Gastrocnemius medialis (tissue), 4 donors: ENCODE results near the gene PPP1R27. TPM values are rescaled to one million over a fixed set of nuclear protein-coding genes. Genes with fewer than 3 reads are reported as not detected.

Experiments
- ATAC-seq, 2 donors: fragments of 150-250 bp; one replicate each; pipeline ENCODE4 v1.9.1; 2016
- DNase-seq, 2 donors: peaks; one replicate each; pipeline ENCODE4 v3.0.0-alpha.2; 2019
- H3K27ac ChIP-seq, 4 donors: fragments of 200-600 bp; sonication (generic); 1 replicate in 1 of 4; 2 replicates in 3 of 4; pipeline ENCODE4 v1.5.1; 2016 to 2018; ENCODE audit warnings: mild to moderate bottlenecking in 2 of 4, moderate library complexity in 1 of 4
- H3K27me3 ChIP-seq, 3 donors: fragments of 200-600 bp; sonication (generic) in 2 of 3; 1 replicate in 1 of 3; 2 replicates in 2 of 3; pipeline versions ENCODE4 v1.5.1 to v1.6.0; 2016 to 2019; ENCODE audit warnings: mild to moderate bottlenecking in 1 of 3, moderate library complexity in 1 of 3
- H3K36me3 ChIP-seq, 2 donors: fragments of 200-600 bp; sonication (generic) in 1 of 2; one replicate each; pipeline ENCODE4 v1.5.1; 2017 to 2018
- H3K4me1 ChIP-seq, 2 donors: fragments of 200-600 bp; sonication (generic) in 1 of 2; one replicate each; pipeline ENCODE4 v1.5.1; 2016 to 2017; ENCODE audit warnings: mild to moderate bottlenecking in 2 of 2
- H3K4me3 ChIP-seq, 4 donors: fragments of 200-600 bp; sonication (generic) in 3 of 4; 1 replicate in 1 of 4; 2 replicates in 3 of 4; pipeline ENCODE4 v1.5.1; 2016 to 2019; ENCODE audit warnings: mild to moderate bottlenecking in 2 of 4
- H3K9me3 ChIP-seq, 3 donors: fragments of 200-600 bp; sonication (generic) in 2 of 3; 1 replicate in 1 of 3; 2 replicates in 2 of 3; pipeline ENCODE4 v1.5.1; 2016 to 2019
- POLR2A ChIP-seq, 2 donors: fragments of 450-650 bp; IDR thresholded peaks; one replicate each; pipeline ENCODE4 v1.6.1; 2017; ENCODE audit warnings: antibody characterized with exemption in 2 of 2, mild to moderate bottlenecking in 2 of 2, moderate library complexity in 2 of 2
- in situ Hi-C, 4 donors: fragments of 200-750 bp; cut with MboI; loops; one replicate each; pipeline versions ENCODE4 v1.15.0 to v1.8.0; 2017; ENCODE audit warnings: low sequenced_read_pairs in 4 of 4
- intact Hi-C: fragments of 100-400 bp; cut with DNase I; formaldehyde crosslinking; loops from one replicate; pipeline ENCODE4 v1.15.1; 2023; ENCODE audit warnings: low total_unique reads
- total RNA-seq, 4 donors: library from RNA; depleted of rRNA; stranded (reverse); fragments of >200 nt; gene quantifications; one replicate each; pipeline versions ENCODE4 v1.1.0 to v1.2.3, GENCODE V29; 2016
- TF ChIP-seq, protein P1 (sequence below), 5 experiments: fragments of 450-650 bp in 3 of 5; fragments of 200-600 bp in 2 of 5; sonication (generic) in 2 of 5; IDR thresholded peaks in 4 of 5; conservative IDR thresholded peaks in 1 of 5; 1 replicate in 4 of 5; 2 replicates in 1 of 5; pipeline ENCODE4 v1.5.1; 2016 to 2019; ENCODE audit warnings: antibody characterized with exemption in 5 of 5, mild to moderate bottlenecking in 3 of 5, moderate library complexity in 3 of 5

The PPP1R27 gene
- total RNA-seq, 4 donors from 2014 or later: 245 to 708 (median 400) TPM

DNA sequence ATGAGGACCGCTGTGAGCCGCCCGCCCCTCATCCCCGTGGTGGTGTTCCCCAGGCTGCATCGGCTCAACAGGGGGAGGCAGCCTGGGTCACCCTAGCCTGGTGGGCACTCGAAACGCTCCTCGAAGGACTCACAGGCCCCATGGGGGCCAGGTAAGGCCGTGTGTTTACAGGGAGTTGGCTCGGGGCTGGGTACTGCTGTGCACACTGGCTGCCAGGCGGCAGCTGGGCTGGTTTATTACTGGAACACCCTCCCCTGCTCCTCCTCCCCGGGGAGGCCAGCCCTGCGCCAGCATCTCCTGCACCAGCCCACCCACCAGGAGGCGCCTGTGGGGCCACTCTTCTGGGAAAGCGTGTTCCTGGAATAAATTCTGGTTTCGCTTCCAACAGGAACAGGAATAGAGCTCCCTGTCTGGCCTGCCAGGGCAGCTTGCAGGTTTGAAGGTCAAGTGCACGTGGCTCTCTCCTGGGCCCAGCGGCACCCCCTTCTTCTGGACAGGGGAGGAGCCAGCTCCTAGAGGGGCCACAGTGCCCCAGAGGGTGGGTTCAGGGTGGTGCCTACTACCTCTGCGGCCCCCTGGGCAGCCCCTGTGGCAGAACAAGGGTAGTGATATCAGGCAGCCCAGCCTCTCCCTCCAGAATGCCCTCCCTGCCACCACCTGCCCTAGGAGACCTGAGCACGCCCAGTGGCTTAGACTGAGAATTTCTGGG is 13.1 kb downstream of the PPP1R27 start:
- in situ Hi-C loops: loop anchor here in 1 of 4 donors (5.0 kb wide), 1 partner anchor 36 kb away; no protein-coding TSS in a partner anchor
- DNase-seq (peak; percentile 77 to 94), ATAC-seq (peak; percentile 87 to 92)
- peak in 1 of 2 donors; percentile 19 for TF ChIP-seq POLR2A (IDR thresholded peaks at IDR 0.05)
- TF ChIP-seq, protein P1, sequence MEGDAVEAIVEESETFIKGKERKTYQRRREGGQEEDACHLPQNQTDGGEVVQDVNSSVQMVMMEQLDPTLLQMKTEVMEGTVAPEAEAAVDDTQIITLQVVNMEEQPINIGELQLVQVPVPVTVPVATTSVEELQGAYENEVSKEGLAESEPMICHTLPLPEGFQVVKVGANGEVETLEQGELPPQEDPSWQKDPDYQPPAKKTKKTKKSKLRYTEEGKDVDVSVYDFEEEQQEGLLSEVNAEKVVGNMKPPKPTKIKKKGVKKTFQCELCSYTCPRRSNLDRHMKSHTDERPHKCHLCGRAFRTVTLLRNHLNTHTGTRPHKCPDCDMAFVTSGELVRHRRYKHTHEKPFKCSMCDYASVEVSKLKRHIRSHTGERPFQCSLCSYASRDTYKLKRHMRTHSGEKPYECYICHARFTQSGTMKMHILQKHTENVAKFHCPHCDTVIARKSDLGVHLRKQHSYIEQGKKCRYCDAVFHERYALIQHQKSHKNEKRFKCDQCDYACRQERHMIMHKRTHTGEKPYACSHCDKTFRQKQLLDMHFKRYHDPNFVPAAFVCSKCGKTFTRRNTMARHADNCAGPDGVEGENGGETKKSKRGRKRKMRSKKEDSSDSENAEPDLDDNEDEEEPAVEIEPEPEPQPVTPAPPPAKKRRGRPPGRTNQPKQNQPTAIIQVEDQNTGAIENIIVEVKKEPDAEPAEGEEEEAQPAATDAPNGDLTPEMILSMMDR (IDR thresholded peaks at IDR 0.05 in 4 of 5, conservative IDR thresholded peaks at IDR 0.05 in 1 of 5): peak; percentile 78 to 88 (median 82)
- peak overlapping the region; percentile 86 to 94 (median 90) for H3K27ac ChIP-seq
- no peaks in the 10 kb centered on the region for H3K36me3 ChIP-seq
- no peaks in the 10 kb centered on the region for H3K9me3 ChIP-seq
- no peaks in the 10 kb centered on the region for H3K27me3 ChIP-seq
- peaks cover 17 to 21% of the 10 kb centered on the region in 2 donors for H3K4me1 ChIP-seq
- peak overlapping the region in 1 of 4 donors; percentile 4 for H3K4me3 ChIP-seq
- intact Hi-C loops: loop anchor here (1.0 to 2.0 kb wide), 2 partner anchors 34 to 39 kb away; partner anchors contain the start of gene P4HB

DNA sequence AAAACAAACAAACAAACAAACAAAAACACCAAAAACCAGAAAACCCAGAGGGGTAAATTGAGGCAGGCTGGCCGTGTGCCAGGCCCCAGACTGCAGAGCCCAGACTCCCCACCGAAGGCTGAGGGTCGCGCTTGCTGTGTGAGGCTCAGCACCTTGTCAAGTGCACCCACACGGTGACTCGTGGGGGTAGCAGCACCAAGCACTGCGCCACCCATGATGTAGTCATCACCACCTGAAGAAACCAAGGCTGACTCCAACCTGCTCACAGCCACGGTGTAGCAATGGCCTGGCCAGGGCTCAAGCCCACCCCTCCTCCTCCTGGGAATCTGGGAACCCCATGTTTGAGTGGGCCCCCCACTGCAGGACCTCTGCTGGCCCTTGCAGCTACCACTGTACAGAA is 13.7 kb downstream of the PPP1R27 start:
- ATAC-seq: peak; percentile 8 to 13
- H3K36me3 ChIP-seq: no peaks in the 10 kb centered on the region
- no peak for TF ChIP-seq POLR2A (IDR thresholded peaks at IDR 0.05)
- TF ChIP-seq, protein P1 (IDR thresholded peaks at IDR 0.05 in 4 of 5, conservative IDR thresholded peaks at IDR 0.05 in 1 of 5): no peak
- no peak for DNase-seq
- H3K4me3 ChIP-seq: no peak overlapping the region
- in situ Hi-C loops (loop anchor here in 1 of 4 donors (5.0 kb wide), 1 partner anchor 36 kb away; no protein-coding TSS in a partner anchor), intact Hi-C loops (loop anchor here (1.0 to 2.0 kb wide), 2 partner anchors 34 to 40 kb away; partner anchors contain the start of gene P4HB)
- peaks cover 17 to 21% of the 10 kb centered on the region in 2 donors for H3K4me1 ChIP-seq
- peak overlapping the region; percentile 86 to 94 (median 90) for H3K27ac ChIP-seq
- no peaks in the 10 kb centered on the region for H3K9me3 ChIP-seq
- H3K27me3 ChIP-seq: no peaks in the 10 kb centered on the region

DNA sequence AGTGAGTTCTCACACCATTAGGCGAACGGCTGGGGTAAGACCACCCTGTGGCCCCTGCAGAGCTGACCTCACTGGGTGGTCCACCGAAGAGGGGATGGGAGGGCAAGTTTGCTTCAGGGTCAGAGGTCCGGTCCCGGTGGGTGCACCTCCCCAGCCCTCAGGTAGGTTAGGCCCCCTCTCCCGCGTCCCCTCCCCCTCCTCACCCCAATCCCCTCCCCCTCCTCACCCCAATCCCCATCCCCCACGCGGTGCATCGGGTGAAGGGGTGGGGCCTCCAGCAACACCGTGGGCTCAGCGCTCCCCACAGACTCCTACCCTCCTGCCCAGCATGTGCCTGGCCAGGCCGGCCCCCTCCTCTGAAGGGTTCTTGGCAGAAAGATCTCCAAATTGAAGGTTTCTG is 15.1 kb downstream of the PPP1R27 start:
- intact Hi-C loops (loop anchor here (2.0 kb wide), 1 partner anchor 41 kb away; the partner anchor contains the start of gene P4HB), in situ Hi-C loops (loop anchor here in 1 of 4 donors (5.0 kb wide), 1 partner anchor 38 kb away; no protein-coding TSS in a partner anchor)
- Histone ChIP-seq H3K36me3 (no peaks in the 10 kb centered on the region), H3K4me1 (peaks cover 17% of the 10 kb centered on the region in 2 donors), H3K27ac (no peak overlapping the region), H3K4me3 (no peak overlapping the region), H3K9me3 (no peaks in the 10 kb centered on the region), H3K27me3 (no peaks in the 10 kb centered on the region)
- no peak for ATAC-seq
- DNase-seq: no peak
- TF ChIP-seq, protein P1 (IDR thresholded peaks at IDR 0.05 in 4 of 5, conservative IDR thresholded peaks at IDR 0.05 in 1 of 5): no peak
- no peak for TF ChIP-seq POLR2A (IDR thresholded peaks at IDR 0.05)

DNA sequence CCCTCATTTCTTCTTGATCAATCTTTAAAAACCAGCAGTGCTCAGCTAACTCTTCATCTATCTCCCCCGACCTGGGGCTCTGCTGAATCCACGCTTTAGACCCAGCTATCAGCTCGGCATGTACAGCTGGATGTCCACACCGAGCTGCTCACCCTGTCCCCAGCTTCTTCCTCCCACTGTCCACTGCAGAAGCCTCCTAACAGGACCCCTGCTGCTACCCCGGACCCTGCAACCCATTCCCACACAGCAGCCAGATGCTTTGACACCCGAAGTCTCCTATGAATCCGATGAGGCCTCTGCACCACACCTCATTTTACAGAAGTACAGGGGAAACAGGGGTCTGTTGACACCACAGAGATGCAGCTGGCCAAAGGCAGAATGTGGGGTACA is 17.1 kb downstream of the PPP1R27 start:
- no peak overlapping the region for H3K27ac ChIP-seq
- H3K36me3 ChIP-seq: no peaks in the 10 kb centered on the region
- TF ChIP-seq POLR2A (IDR thresholded peaks at IDR 0.05): no peak
- TF ChIP-seq, protein P1 (IDR thresholded peaks at IDR 0.05 in 4 of 5, conservative IDR thresholded peaks at IDR 0.05 in 1 of 5): no peak
- no peaks in the 10 kb centered on the region for H3K9me3 ChIP-seq
- no peaks in the 10 kb centered on the region for H3K27me3 ChIP-seq
- intact Hi-C loops (no loop called here), in situ Hi-C loops (no loop called here)
- peaks cover 16 to 17% of the 10 kb centered on the region in 2 donors for H3K4me1 ChIP-seq
- no peak for ATAC-seq
- no peak overlapping the region for H3K4me3 ChIP-seq
- DNase-seq: no peak
